Liver (tissue), 9 donors: ENCODE data around the gene PITPNB. TPM values are rescaled to one million over a fixed set of nuclear protein-coding genes. Genes with fewer than 3 reads are reported as not detected.
A peak's percentile ranks its signal among the peaks of the same experiment; 100 is the strongest.

Experiments used
- DNase-seq: peaks from one replicate; pipeline ENCODE4 v3.0.0-alpha.2; 2017; ENCODE audit warnings: low spot score
- H3K27ac ChIP-seq, 2 donors: one replicate each; pipeline ENCODE4 v1.7.0; 2013; ENCODE audit warnings: inconsistent platforms in 2 of 2, low read length in 2 of 2, control low read depth in 1 of 2, low read depth in 1 of 2, mild to moderate bottlenecking in 1 of 2
- H3K27me3 ChIP-seq, 4 donors: one replicate each; pipeline versions ENCODE4 v1.6.1 to v1.7.0; 2013; ENCODE audit warnings: low read length in 3 of 4, inconsistent platforms in 1 of 4, mild to moderate bottlenecking in 1 of 4, moderate library complexity in 1 of 4; ENCODE audit not compliant: control insufficient read depth in 4 of 4, insufficient read depth in 4 of 4
- H3K36me3 ChIP-seq, 4 donors: one replicate each; pipeline versions ENCODE4 v1.6.1 to v1.7.0; 2013; ENCODE audit warnings: low read length in 3 of 4, mild to moderate bottlenecking in 3 of 4, low read depth in 1 of 4, moderate library complexity in 1 of 4; ENCODE audit not compliant: control insufficient read depth in 4 of 4, insufficient read depth in 3 of 4
- H3K4me1 ChIP-seq, 4 donors: one replicate each; pipeline versions ENCODE4 v1.6.1 to v1.7.0; 2013; ENCODE audit warnings: low read length in 3 of 4, mild to moderate bottlenecking in 3 of 4, moderate library complexity in 1 of 4; ENCODE audit not compliant: control insufficient read depth in 4 of 4, insufficient read depth in 4 of 4
- H3K4me3 ChIP-seq, 3 donors: one replicate each; pipeline versions ENCODE4 v1.6.1 to v1.7.0; 2013; ENCODE audit warnings: low read length in 3 of 3, control low read depth in 1 of 3, low read depth in 1 of 3, mild to moderate bottlenecking in 1 of 3
- H3K9ac ChIP-seq, 2 donors: one replicate each; pipeline ENCODE4 v1.7.0; 2013; ENCODE audit warnings: low read length in 2 of 2, mild to moderate bottlenecking in 2 of 2, moderate library complexity in 2 of 2, control low read depth in 1 of 2, low read depth in 1 of 2
- H3K9me3 ChIP-seq, 4 donors: one replicate each; pipeline versions ENCODE4 v1.6.1 to v1.7.0; 2013; ENCODE audit warnings: low read length in 3 of 4; ENCODE audit not compliant: control insufficient read depth in 4 of 4
- FOXA1 ChIP-seq: IDR thresholded peaks from 2 replicates; pipeline ENCODE4 v1.6.1; 2016; ENCODE audit warnings: antibody characterized with exemption
- FOXA2 ChIP-seq: IDR thresholded peaks from 2 replicates; pipeline ENCODE4 v1.6.1; 2016; ENCODE audit warnings: antibody characterized with exemption
- GABPA ChIP-seq, 2 donors: IDR thresholded peaks in 1 of 2; conservative IDR thresholded peaks in 1 of 2; 2 replicates each; pipeline ENCODE4 v1.6.1; 2016; ENCODE audit warnings: antibody characterized with exemption in 2 of 2, mild to moderate bottlenecking in 1 of 2, moderate library complexity in 1 of 2
- HNF4A ChIP-seq, 2 donors: conservative IDR thresholded peaks; 2 replicates each; pipeline ENCODE4 v1.6.1; 2016; ENCODE audit warnings: antibody characterized with exemption in 2 of 2, mild to moderate bottlenecking in 2 of 2
- HNF4G ChIP-seq: IDR thresholded peaks from 2 replicates; pipeline ENCODE4 v1.6.1; 2016; ENCODE audit warnings: antibody characterized with exemption
- JUND ChIP-seq, 2 donors: IDR thresholded peaks; 2 replicates each; pipeline ENCODE4 v1.6.1; 2016; ENCODE audit warnings: antibody characterized with exemption in 2 of 2
- NR2F2 ChIP-seq: IDR thresholded peaks from 2 replicates; pipeline ENCODE4 v1.6.1; 2016; ENCODE audit warnings: antibody characterized with exemption
- RAD21 ChIP-seq, 2 donors: IDR thresholded peaks; 2 replicates each; pipeline ENCODE4 v1.6.1; 2016; ENCODE audit warnings: antibody characterized with exemption in 2 of 2, mild to moderate bottlenecking in 2 of 2
- SP1 ChIP-seq: IDR thresholded peaks from 2 replicates; pipeline ENCODE4 v1.6.1; 2018; ENCODE audit warnings: antibody characterized with exemption, mild to moderate bottlenecking
- YY1 ChIP-seq: IDR thresholded peaks from 2 replicates; pipeline ENCODE4 v1.6.1; 2016; ENCODE audit warnings: antibody characterized with exemption, mild to moderate bottlenecking
- WGBS: extraction: QIAGEN DNeasy Blood & Tissue Kit; methylation state at CpG from one replicate; pipeline ENCODE4 v1.1.7; 2013; 5-methylcytosine and 5-hydroxymethylcytosine counted together
- polyA plus RNA-seq, 2 donors: library from polyadenylated mRNA; stranded (reverse) in 1 of 2; unstranded in 1 of 2; fragments of 200-250 nt in 1 of 2; fragments of >200 nt in 1 of 2; fragmentation: Nextera tagmentation in 1 of 2; extraction: Ambion mirVana in 1 of 2; gene quantifications; one replicate each; pipeline versions ENCODE4 v1.2.1 to v1.2.3, GENCODE V29; 2013 to 2015
- total RNA-seq, 2 donors: library from RNA; depleted of rRNA; stranded (reverse); fragments of >200 nt; gene quantifications; one replicate each; pipeline ENCODE4 v1.2.3, GENCODE V29; 2014
- TF ChIP-seq, protein P1 (sequence below): fragments of 150-350 bp; IDR thresholded peaks from 2 replicates; pipeline ENCODE4 v1.5.1; 2017; ENCODE audit warnings: improper control_type of control experiment, low read depth, low read length; ENCODE audit not compliant: missing input control
- TF ChIP-seq, protein P2 (sequence below): IDR thresholded peaks from 2 replicates; pipeline ENCODE4 v1.6.1; 2016; ENCODE audit warnings: antibody characterized with exemption
- TF ChIP-seq, protein P3 (sequence below): IDR thresholded peaks from 2 replicates; pipeline ENCODE4 v1.6.1; 2016; ENCODE audit warnings: antibody characterized with exemption
- TF ChIP-seq, protein P4 (sequence below): IDR thresholded peaks from 2 replicates; pipeline ENCODE4 v1.6.1; 2016; ENCODE audit warnings: antibody characterized with exemption, mild to moderate bottlenecking
- TF ChIP-seq, protein P5 (sequence below): IDR thresholded peaks from 2 replicates; pipeline ENCODE4 v1.6.1; 2016; ENCODE audit warnings: antibody characterized with exemption
- donor health status: healthy.
- donor health status: healthy.
- donor health status: healthy.
- donor health status: healthy.
- donor health status: healthy.

Gene PITPNB
- total and polyA plus RNA-seq, 4 donors, result 18.4 to 57.4 (median 34.4) TPM

DNA sequence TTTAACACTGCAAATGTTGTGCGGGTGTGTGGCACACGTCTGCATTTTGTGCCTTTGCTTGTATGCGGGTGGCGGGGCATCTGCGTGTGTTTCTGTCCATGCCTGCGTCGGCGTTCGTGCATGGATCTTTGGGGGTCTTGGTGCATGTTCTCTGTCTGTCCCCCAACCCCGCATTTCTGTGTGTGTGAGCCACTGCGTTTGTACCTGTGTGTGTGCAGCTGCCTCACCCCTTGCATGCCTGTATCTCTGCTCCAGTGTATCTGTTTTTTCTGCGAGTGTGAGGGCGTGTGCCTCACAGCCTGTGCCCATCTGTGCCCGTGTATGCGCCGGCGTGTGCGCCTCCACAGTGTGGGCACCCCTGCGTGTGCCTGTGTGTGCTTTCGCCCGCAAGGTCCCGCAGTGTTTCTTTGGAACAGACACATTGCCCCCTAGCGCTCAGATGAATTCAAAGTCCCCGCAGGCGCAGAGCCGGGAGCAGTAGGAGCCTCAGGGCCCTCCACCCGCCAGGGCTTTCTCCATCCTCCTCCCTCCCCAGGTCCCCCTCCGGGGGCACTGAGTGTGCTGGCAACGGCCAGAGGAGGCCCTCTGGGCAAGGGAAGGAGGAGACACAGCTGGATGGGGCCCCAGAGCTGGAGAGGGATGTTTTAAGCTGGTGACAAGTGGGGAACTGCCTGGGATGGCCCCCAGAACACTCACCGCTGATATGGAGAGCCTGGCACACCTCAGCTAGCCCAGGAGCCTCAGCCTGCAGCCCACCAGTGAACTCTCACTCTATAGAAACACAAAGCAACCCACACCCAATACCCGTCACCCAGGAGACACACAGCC lies 114.4 kb downstream of the PITPNB start:
- Histone ChIP-seq H3K36me3 (no peaks in the 10 kb centered on the region), H3K27ac (no peak overlapping the region), H3K9me3 (no peaks in the 10 kb centered on the region), H3K4me1 (peaks cover 11 to 32% (median 23%) of the 10 kb centered on the region in 4 donors), H3K9ac (no peak overlapping the region), H3K4me3 (no peak overlapping the region), H3K27me3 (no peaks in the 10 kb centered on the region)
- TF ChIP-seq RAD21 (IDR thresholded peaks at IDR 0.05) (peak; percentile 84 to 90), HNF4A (conservative IDR thresholded peaks at IDR 0.05) (no peak), NR2F2 (no peak)
- TF ChIP-seq, protein P1, sequence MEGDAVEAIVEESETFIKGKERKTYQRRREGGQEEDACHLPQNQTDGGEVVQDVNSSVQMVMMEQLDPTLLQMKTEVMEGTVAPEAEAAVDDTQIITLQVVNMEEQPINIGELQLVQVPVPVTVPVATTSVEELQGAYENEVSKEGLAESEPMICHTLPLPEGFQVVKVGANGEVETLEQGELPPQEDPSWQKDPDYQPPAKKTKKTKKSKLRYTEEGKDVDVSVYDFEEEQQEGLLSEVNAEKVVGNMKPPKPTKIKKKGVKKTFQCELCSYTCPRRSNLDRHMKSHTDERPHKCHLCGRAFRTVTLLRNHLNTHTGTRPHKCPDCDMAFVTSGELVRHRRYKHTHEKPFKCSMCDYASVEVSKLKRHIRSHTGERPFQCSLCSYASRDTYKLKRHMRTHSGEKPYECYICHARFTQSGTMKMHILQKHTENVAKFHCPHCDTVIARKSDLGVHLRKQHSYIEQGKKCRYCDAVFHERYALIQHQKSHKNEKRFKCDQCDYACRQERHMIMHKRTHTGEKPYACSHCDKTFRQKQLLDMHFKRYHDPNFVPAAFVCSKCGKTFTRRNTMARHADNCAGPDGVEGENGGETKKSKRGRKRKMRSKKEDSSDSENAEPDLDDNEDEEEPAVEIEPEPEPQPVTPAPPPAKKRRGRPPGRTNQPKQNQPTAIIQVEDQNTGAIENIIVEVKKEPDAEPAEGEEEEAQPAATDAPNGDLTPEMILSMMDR, result peak; percentile 64
- peak; percentile 60 for DNase-seq
- 25% methylated on average over 31 of the region's 31 CpGs for WGBS

DNA sequence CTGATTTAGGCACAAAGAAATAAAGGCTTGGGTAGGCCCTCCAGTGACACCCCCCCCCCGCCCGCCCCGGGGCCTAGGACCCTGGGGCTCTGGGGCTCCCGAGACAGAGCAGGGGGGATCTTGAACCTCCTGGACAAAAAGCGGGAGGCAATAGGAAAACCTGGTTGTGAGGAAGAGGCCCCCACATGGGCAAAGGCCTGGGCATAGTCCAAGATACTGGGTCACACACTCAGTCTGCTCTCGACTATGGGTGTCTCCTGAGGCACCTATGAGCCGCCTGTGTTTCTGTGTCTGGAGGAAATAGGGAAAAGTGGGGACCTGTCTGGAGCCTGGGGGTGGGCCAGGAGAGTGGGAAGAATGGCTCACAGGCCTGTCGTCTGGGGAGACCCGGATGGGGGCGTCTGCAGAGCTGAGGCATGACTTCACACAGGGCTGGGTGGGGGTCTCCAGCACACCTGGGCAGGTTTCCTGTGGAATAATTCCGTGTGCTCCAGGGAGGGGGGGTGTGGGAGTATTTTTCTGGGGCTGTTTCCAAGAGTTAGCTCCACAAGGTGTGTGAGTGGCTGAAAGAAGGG lies 115.1 kb downstream of the PITPNB start:
- Histone ChIP-seq H3K36me3 (no peaks in the 10 kb centered on the region), H3K27ac (no peak overlapping the region), H3K9me3 (no peaks in the 10 kb centered on the region), H3K9ac (no peak overlapping the region), H3K4me3 (no peak overlapping the region), H3K4me1 (peaks cover 13 to 38% (median 24%) of the 10 kb centered on the region in 4 donors), H3K27me3 (no peaks in the 10 kb centered on the region)
- TF ChIP-seq, protein P2, sequence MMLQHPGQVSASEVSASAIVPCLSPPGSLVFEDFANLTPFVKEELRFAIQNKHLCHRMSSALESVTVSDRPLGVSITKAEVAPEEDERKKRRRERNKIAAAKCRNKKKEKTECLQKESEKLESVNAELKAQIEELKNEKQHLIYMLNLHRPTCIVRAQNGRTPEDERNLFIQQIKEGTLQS, result no peak
- no peak for TF ChIP-seq FOXA1
- no peak for TF ChIP-seq JUND (IDR thresholded peaks at IDR 0.05)
- TF ChIP-seq NR2F2, result no peak
- no peak for TF ChIP-seq GABPA (IDR thresholded peaks at IDR 0.05 in 1 of 2, conservative IDR thresholded peaks at IDR 0.05 in 1 of 2)
- no peak for TF ChIP-seq HNF4A (conservative IDR thresholded peaks at IDR 0.05)
- TF ChIP-seq RAD21 (IDR thresholded peaks at IDR 0.05), result no peak
- TF ChIP-seq YY1, result no peak
- TF ChIP-seq, protein P3, sequence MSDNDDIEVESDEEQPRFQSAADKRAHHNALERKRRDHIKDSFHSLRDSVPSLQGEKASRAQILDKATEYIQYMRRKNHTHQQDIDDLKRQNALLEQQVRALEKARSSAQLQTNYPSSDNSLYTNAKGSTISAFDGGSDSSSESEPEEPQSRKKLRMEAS, result no peak
- TF ChIP-seq, protein P4, sequence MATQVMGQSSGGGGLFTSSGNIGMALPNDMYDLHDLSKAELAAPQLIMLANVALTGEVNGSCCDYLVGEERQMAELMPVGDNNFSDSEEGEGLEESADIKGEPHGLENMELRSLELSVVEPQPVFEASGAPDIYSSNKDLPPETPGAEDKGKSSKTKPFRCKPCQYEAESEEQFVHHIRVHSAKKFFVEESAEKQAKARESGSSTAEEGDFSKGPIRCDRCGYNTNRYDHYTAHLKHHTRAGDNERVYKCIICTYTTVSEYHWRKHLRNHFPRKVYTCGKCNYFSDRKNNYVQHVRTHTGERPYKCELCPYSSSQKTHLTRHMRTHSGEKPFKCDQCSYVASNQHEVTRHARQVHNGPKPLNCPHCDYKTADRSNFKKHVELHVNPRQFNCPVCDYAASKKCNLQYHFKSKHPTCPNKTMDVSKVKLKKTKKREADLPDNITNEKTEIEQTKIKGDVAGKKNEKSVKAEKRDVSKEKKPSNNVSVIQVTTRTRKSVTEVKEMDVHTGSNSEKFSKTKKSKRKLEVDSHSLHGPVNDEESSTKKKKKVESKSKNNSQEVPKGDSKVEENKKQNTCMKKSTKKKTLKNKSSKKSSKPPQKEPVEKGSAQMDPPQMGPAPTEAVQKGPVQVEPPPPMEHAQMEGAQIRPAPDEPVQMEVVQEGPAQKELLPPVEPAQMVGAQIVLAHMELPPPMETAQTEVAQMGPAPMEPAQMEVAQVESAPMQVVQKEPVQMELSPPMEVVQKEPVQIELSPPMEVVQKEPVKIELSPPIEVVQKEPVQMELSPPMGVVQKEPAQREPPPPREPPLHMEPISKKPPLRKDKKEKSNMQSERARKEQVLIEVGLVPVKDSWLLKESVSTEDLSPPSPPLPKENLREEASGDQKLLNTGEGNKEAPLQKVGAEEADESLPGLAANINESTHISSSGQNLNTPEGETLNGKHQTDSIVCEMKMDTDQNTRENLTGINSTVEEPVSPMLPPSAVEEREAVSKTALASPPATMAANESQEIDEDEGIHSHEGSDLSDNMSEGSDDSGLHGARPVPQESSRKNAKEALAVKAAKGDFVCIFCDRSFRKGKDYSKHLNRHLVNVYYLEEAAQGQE, result no peak
- TF ChIP-seq, protein P5, sequence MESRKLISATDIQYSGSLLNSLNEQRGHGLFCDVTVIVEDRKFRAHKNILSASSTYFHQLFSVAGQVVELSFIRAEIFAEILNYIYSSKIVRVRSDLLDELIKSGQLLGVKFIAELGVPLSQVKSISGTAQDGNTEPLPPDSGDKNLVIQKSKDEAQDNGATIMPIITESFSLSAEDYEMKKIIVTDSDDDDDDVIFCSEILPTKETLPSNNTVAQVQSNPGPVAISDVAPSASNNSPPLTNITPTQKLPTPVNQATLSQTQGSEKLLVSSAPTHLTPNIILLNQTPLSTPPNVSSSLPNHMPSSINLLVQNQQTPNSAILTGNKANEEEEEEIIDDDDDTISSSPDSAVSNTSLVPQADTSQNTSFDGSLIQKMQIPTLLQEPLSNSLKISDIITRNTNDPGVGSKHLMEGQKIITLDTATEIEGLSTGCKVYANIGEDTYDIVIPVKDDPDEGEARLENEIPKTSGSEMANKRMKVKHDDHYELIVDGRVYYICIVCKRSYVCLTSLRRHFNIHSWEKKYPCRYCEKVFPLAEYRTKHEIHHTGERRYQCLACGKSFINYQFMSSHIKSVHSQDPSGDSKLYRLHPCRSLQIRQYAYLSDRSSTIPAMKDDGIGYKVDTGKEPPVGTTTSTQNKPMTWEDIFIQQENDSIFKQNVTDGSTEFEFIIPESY, result no peak
- no peak for TF ChIP-seq SP1
- no peak for TF ChIP-seq FOXA2
- no peak for TF ChIP-seq HNF4G
- DNase-seq, result no peak
- WGBS, result 73% methylated on average over 11 of the region's 11 CpGs
